ENCODE results near the gene ASMT. TPM values are rescaled to one million over a fixed set of nuclear protein-coding genes. Genes with fewer than 3 reads are reported as not detected.
"Not testable (repeated sequence)": the region's sequence is repeated elsewhere in the genome, so short reads cannot be mapped to it uniquely, and the experiment has no call there.

Gene ASMT
- polyA plus RNA-seq, 2 donors, result 0.06 to 0.26 TPM

GRCh38 chrX:1629244-1629643 is 14.4 kb downstream of the ASMT start:
- H3K27ac ChIP-seq (ENCODE audit: low read depth in 2 of 2, low read length in 1 of 2), result no peak overlapping the region
- no peaks in the 10 kb centered on the region for H3K27me3 ChIP-seq (ENCODE audit: control insufficient read depth in 1 of 2, insufficient read depth in 2 of 2, low read length in 2 of 2)
- no peaks in the 10 kb centered on the region for H3K4me1 ChIP-seq (ENCODE audit: control insufficient read depth in 2 of 2, insufficient read depth in 2 of 2, low read length in 1 of 2)
- no peak overlapping the region for H3K4me3 ChIP-seq (ENCODE audit: low read depth in 1 of 2, low read length in 2 of 2)
- 72 to 79% methylated on average over 7 of the region's 7 CpGs for WGBS, 2 donors
- H3K36me3 ChIP-seq (ENCODE audit: control insufficient read depth in 2 of 2, insufficient read depth in 2 of 2, low read length in 1 of 2), result no peaks in the 10 kb centered on the region
- no peaks in the 10 kb centered on the region for H3K9me3 ChIP-seq (ENCODE audit: control insufficient read depth in 2 of 2, insufficient read depth in 1 of 2, low read depth in 1 of 2, low read length in 1 of 2)

- H3K9me3 ChIP-seq (ENCODE audit: control insufficient read depth in 2 of 2, insufficient read depth in 1 of 2, low read depth in 1 of 2, low read length in 1 of 2), result peaks cover 5 to 6% of the 10 kb centered on the region in 2 donors
These were observed 31.1 kb downstream of the ASMT start for GRCh38 chrX:1646009-1646408.

GRCh38 chrX:1649621-1650020 is 34.8 kb downstream of the ASMT start:
- no peaks in the 10 kb centered on the region for H3K27me3 ChIP-seq (ENCODE audit: control insufficient read depth in 1 of 2, insufficient read depth in 2 of 2, low read length in 2 of 2)
- no peak overlapping the region for H3K4me3 ChIP-seq (ENCODE audit: low read depth in 1 of 2, low read length in 2 of 2)
- no peaks in the 10 kb centered on the region for H3K36me3 ChIP-seq (ENCODE audit: control insufficient read depth in 2 of 2, insufficient read depth in 2 of 2, low read length in 1 of 2)
- no peaks in the 10 kb centered on the region for H3K4me1 ChIP-seq (ENCODE audit: control insufficient read depth in 2 of 2, insufficient read depth in 2 of 2, low read length in 1 of 2)
- H3K9me3 ChIP-seq (ENCODE audit: control insufficient read depth in 2 of 2, insufficient read depth in 1 of 2, low read depth in 1 of 2, low read length in 1 of 2), result peaks cover 5 to 6% of the 10 kb centered on the region in 2 donors
- H3K27ac ChIP-seq (ENCODE audit: low read depth in 2 of 2, low read length in 1 of 2), result no peak overlapping the region
- WGBS, 2 donors, result 33 to 35% methylated on average over 8 of the region's 8 CpGs

More at GRCh38 chrX:1646009-1646408, 31.1 kb downstream of the ASMT start:
- H3K36me3 ChIP-seq (ENCODE audit: control insufficient read depth in 2 of 2, insufficient read depth in 2 of 2, low read length in 1 of 2), result no peaks in the 10 kb centered on the region
- H3K4me1 ChIP-seq (ENCODE audit: control insufficient read depth in 2 of 2, insufficient read depth in 2 of 2, low read length in 1 of 2), result no peaks in the 10 kb centered on the region
- no peak overlapping the region for H3K4me3 ChIP-seq (ENCODE audit: low read depth in 1 of 2, low read length in 2 of 2)
- no peak overlapping the region for H3K27ac ChIP-seq (ENCODE audit: low read depth in 2 of 2, low read length in 1 of 2)
- no peaks in the 10 kb centered on the region for H3K27me3 ChIP-seq (ENCODE audit: control insufficient read depth in 1 of 2, insufficient read depth in 2 of 2, low read length in 2 of 2)

- 60 to 61% methylated on average over 25 of the region's 25 CpGs for WGBS, 2 donors
- not testable (repeated sequence) for H3K27me3 ChIP-seq (ENCODE audit: control insufficient read depth in 1 of 2, insufficient read depth in 2 of 2, low read length in 2 of 2)
These were observed 37.4 kb downstream of the ASMT start for GRCh38 chrX:1652011-1652811.

GRCh38 chrX:1656379-1656778 is 41.5 kb downstream of the ASMT start:
- H3K36me3 ChIP-seq (ENCODE audit: control insufficient read depth in 2 of 2, insufficient read depth in 2 of 2, low read length in 1 of 2), result no peaks in the 10 kb centered on the region
- H3K4me3 ChIP-seq (ENCODE audit: low read depth in 1 of 2, low read length in 2 of 2), result no peak overlapping the region
- H3K4me1 ChIP-seq (ENCODE audit: control insufficient read depth in 2 of 2, insufficient read depth in 2 of 2, low read length in 1 of 2), result no peaks in the 10 kb centered on the region
- 63 to 77% methylated on average over 14 of the region's 14 CpGs for WGBS, 2 donors
- H3K27ac ChIP-seq (ENCODE audit: low read depth in 2 of 2, low read length in 1 of 2), result no peak overlapping the region
- H3K27me3 ChIP-seq (ENCODE audit: control insufficient read depth in 1 of 2, insufficient read depth in 2 of 2, low read length in 2 of 2), result no peaks in the 10 kb centered on the region
- peaks cover 0 to 2% of the 10 kb centered on the region in 2 donors for H3K9me3 ChIP-seq (ENCODE audit: control insufficient read depth in 2 of 2, insufficient read depth in 1 of 2, low read depth in 1 of 2, low read length in 1 of 2)

More at GRCh38 chrX:1652011-1652811, 37.4 kb downstream of the ASMT start:
- not testable (repeated sequence) for H3K9me3 ChIP-seq (ENCODE audit: control insufficient read depth in 2 of 2, insufficient read depth in 1 of 2, low read depth in 1 of 2, low read length in 1 of 2); H3K4me3 ChIP-seq (ENCODE audit: low read depth in 1 of 2, low read length in 2 of 2); H3K4me1 ChIP-seq (ENCODE audit: control insufficient read depth in 2 of 2, insufficient read depth in 2 of 2, low read length in 1 of 2); H3K27ac ChIP-seq (ENCODE audit: low read depth in 2 of 2, low read length in 1 of 2); H3K36me3 ChIP-seq (ENCODE audit: control insufficient read depth in 2 of 2, insufficient read depth in 2 of 2, low read length in 1 of 2)

GRCh38 chrX:1657367-1658070 is 42.7 kb downstream of the ASMT start:
- H3K27ac ChIP-seq (ENCODE audit: low read depth in 2 of 2, low read length in 1 of 2), result peak overlapping the region in 1 of 2 donors; percentile 48
- no peaks in the 10 kb centered on the region for H3K36me3 ChIP-seq (ENCODE audit: control insufficient read depth in 2 of 2, insufficient read depth in 2 of 2, low read length in 1 of 2)
- H3K4me1 ChIP-seq (ENCODE audit: control insufficient read depth in 2 of 2, insufficient read depth in 2 of 2, low read length in 1 of 2), result no peaks in the 10 kb centered on the region
- no peak overlapping the region for H3K4me3 ChIP-seq (ENCODE audit: low read depth in 1 of 2, low read length in 2 of 2)
- peaks cover 0 to 2% of the 10 kb centered on the region in 2 donors for H3K9me3 ChIP-seq (ENCODE audit: control insufficient read depth in 2 of 2, insufficient read depth in 1 of 2, low read depth in 1 of 2, low read length in 1 of 2)
- no peaks in the 10 kb centered on the region for H3K27me3 ChIP-seq (ENCODE audit: control insufficient read depth in 1 of 2, insufficient read depth in 2 of 2, low read length in 2 of 2)
- WGBS, 2 donors, result 7 to 12% methylated on average over 13 of the region's 13 CpGs

GRCh38 chrX:1658071-1658491 is 43.2 kb downstream of the ASMT start:
- H3K27ac ChIP-seq (ENCODE audit: low read depth in 2 of 2, low read length in 1 of 2), result no peak overlapping the region
- H3K4me3 ChIP-seq (ENCODE audit: low read depth in 1 of 2, low read length in 2 of 2), result no peak overlapping the region
- WGBS, 2 donors, result 20 to 34% methylated on average over 14 of the region's 14 CpGs

GRCh38 chrX:1659664-1660461 is 45.0 kb downstream of the ASMT start:
- H3K9me3 ChIP-seq (ENCODE audit: control insufficient read depth in 2 of 2, insufficient read depth in 1 of 2, low read depth in 1 of 2, low read length in 1 of 2), result peaks cover 0 to 2% of the 10 kb centered on the region in 2 donors
- no peak overlapping the region for H3K4me3 ChIP-seq (ENCODE audit: low read depth in 1 of 2, low read length in 2 of 2)
- no peaks in the 10 kb centered on the region for H3K36me3 ChIP-seq (ENCODE audit: control insufficient read depth in 2 of 2, insufficient read depth in 2 of 2, low read length in 1 of 2)
- H3K27ac ChIP-seq (ENCODE audit: low read depth in 2 of 2, low read length in 1 of 2), result no peak overlapping the region
- no peaks in the 10 kb centered on the region for H3K27me3 ChIP-seq (ENCODE audit: control insufficient read depth in 1 of 2, insufficient read depth in 2 of 2, low read length in 2 of 2)
- no peaks in the 10 kb centered on the region for H3K4me1 ChIP-seq (ENCODE audit: control insufficient read depth in 2 of 2, insufficient read depth in 2 of 2, low read length in 1 of 2)
- 90 to 92% methylated on average over 34 of the region's 34 CpGs for WGBS, 2 donors

More at GRCh38 chrX:1658071-1658491, 43.2 kb downstream of the ASMT start:
- Histone ChIP-seq H3K4me1 (ENCODE audit: control insufficient read depth in 2 of 2, insufficient read depth in 2 of 2, low read length in 1 of 2) (no peaks in the 10 kb centered on the region), H3K27me3 (ENCODE audit: control insufficient read depth in 1 of 2, insufficient read depth in 2 of 2, low read length in 2 of 2) (no peaks in the 10 kb centered on the region), H3K36me3 (ENCODE audit: control insufficient read depth in 2 of 2, insufficient read depth in 2 of 2, low read length in 1 of 2) (no peaks in the 10 kb centered on the region), H3K9me3 (ENCODE audit: control insufficient read depth in 2 of 2, insufficient read depth in 1 of 2, low read depth in 1 of 2, low read length in 1 of 2) (peaks cover 0 to 2% of the 10 kb centered on the region in 2 donors)

All from esophagus (tissue), 2 donors.